HL-60/S4 (cell line): ENCODE measurements around the gene NLRP5.
"Not testable (repeated sequence)": the region's sequence is repeated elsewhere in the genome, so short reads cannot be mapped to it uniquely, and the experiment has no call there.

Experiments
- in situ Hi-C: fragments of 300-500 bp; cut with MboI; formaldehyde crosslinking; loops from 2 replicates; pipeline ENCODE4 v1.14.3; 2022; ENCODE audit warnings: low sequenced_read_pairs

Gene NLRP5

DNA sequence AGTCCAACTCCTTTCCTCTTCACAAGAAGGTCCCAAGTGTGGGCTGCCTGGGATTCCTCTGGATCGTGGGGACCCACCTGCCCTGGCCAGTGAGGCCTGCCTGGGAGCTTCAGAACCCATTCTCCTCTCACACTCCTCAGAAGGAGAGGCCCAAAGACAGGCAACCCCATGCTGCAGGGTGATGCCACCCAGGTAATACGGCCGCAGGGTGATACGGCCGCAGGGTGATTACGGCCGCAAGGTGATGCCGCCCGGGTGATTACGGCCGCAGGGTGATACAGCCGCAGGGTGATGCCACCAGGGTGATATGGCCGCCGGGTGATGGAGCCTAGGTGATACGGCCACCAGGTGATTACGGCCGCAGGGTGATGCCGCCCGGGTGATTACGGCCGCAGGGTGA is 111.7 kb downstream of the NLRP5 start:
- in situ Hi-C loops, result not testable (repeated sequence)

GRCh38 chr19:56098731-56099568 is 112.4 kb downstream of the NLRP5 start:
- in situ Hi-C loops, result no loop called here

- in situ Hi-C loops, result no loop called here
These were observed 113.3 kb downstream of the NLRP5 start for GRCh38 chr19:56099638-56100539.

- in situ Hi-C loops, result no loop called here
These were observed 114.5 kb downstream of the NLRP5 start for GRCh38 chr19:56101095-56101494.

DNA sequence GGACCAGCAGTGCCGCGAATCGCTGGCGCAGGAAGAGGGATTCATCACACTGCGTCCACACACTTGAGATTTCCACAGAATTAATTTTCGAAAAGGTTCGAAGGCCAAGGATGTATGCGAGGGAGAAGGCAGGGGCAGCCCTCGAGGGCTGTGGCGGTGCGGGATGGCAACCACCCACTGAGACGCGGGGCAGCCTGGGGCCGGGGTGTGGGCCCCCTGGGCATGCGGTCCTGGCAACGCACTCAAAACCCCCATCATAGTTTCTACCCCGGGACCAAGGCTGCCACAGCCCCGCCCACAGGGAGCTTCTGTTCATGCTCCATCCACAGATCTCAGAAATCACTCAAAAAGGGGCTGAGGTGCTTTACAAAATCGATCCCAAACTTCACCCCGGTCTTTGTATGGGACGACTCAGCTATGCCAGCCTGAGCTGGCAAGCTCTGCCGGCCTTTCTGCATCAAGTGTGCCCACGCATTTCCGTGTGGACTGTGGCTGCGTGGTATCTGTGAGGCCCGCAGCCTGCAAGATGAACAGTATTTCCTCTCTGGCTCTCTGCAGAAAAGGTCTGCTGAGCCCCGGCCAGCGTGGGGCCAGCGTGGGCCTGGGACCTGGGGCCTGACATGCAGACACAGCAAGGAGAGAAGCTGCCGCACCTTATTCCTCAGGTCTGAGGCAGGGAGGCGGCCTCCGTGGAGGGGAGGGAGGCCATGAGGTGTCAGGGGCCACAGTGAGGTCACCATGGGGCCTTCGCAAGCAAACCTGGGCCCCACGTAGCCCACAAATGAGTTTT is 115.4 kb downstream of the NLRP5 start:
- in situ Hi-C loops, result no loop called here

- in situ Hi-C loops, result no loop called here
These were observed 116.5 kb downstream of the NLRP5 start for GRCh38 chr19:56103027-56103614.

GRCh38 chr19:56104423-56104822 is 117.8 kb downstream of the NLRP5 start:
- in situ Hi-C loops, result no loop called here

DNA sequence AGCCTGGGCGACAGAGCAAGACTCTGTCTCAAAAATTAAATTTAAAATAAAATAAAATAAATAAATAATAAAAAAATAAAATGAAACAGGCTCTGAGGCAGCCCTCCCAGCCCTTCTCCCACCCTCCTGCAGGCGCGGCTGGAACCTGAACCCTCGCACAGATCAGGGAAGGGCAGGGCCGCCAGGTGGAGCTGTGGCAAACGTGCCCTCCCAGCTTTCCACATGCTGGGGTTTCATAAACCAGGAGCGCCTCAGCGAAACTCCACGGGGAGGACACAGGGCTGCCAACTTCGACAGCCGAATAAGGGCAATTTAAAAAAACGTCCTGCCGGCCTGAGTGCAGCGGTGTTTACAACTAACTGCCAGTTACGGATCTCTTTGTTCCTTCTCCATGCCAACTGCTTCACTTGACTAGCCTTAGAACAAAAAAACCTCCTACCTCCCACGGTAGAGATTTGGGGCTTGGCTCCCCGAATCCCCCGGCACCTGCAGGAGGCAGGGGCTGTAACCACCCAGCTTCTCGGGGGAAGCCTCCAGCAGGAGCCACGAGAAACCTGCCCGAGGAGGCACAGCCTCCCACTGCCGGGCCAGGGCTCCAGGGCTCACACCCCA is 118.6 kb downstream of the NLRP5 start:
- in situ Hi-C loops, result no loop called here

GRCh38 chr19:56105831-56106396 is 119.3 kb downstream of the NLRP5 start:
- in situ Hi-C loops, result not testable (repeated sequence)

DNA sequence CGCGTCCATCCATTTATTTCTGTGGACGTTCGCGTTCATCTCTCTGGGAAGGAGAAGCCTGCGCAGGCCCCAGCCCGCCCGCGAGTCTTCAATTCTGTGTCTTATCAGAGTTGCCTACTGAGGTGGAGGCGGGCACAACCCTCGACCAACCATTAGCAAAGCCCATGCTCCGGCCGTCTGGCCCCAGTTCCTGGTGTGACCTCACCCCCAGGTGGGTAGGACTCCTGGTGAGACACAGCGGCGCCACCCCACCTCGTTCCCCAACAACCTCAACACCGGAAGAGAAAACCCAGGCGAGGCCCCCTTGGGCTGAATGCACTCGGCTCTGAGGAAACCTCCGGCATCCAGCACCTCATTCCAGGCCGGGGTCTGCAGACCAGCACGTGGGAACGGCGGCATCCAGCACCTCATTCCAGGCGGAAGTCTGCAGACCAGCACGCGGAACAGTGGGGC is 119.8 kb downstream of the NLRP5 start:
- in situ Hi-C loops, result no loop called here

GRCh38 chr19:56106993-56107392 is 120.4 kb downstream of the NLRP5 start:
- in situ Hi-C loops, result no loop called here

GRCh38 chr19:56107626-56108351 is 121.2 kb downstream of the NLRP5 start:
- in situ Hi-C loops, result no loop called here

- in situ Hi-C loops, result no loop called here
These were observed 122.0 kb downstream of the NLRP5 start for GRCh38 chr19:56108447-56109195.

GRCh38 chr19:56109226-56109625 is 122.7 kb downstream of the NLRP5 start:
- in situ Hi-C loops, result no loop called here

- in situ Hi-C loops, result no loop called here
These were observed 124.2 kb downstream of the NLRP5 start for GRCh38 chr19:56110515-56111448.
